ENCODE measurements around the gene ETS1.
A peak's percentile ranks its signal among the peaks of the same experiment; 100 is the strongest.

ETS1 gene

DNA sequence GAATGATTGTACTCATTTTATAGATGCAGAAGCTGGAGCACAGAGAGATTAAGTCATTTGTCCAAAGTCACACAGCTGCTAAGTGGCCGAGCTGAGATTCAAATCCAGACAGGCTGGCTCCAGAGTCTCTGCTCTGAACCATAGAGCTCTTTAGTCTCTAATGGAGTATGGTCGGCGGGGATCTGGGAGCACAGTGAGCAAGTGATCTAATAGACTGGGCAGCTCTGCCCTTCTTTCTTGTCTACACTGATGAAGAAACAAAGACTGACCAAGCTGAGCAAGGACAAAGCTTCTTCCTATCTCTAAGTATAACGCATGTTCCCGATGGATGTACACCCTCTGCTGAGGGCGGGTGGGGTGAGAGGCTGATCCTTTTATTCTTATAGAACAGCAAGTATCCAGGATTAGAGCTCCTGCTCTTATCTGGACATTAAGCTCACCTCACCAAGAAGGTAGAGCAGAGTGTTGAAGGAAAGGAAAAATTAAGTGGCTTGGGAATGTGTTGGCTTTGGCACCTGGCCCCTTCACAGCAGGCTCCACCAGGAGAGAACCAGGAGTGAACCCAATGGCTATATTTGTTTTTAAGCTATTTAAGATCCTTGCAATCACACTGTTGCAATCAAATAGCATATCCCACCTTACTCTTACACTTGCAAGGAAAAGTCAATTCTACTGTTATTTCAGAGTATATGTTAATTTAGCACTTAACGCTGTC lies 68.7 kb downstream of the ETS1 start:
- ATAC-seq (no peak), DNase-seq (no peak)

DNA sequence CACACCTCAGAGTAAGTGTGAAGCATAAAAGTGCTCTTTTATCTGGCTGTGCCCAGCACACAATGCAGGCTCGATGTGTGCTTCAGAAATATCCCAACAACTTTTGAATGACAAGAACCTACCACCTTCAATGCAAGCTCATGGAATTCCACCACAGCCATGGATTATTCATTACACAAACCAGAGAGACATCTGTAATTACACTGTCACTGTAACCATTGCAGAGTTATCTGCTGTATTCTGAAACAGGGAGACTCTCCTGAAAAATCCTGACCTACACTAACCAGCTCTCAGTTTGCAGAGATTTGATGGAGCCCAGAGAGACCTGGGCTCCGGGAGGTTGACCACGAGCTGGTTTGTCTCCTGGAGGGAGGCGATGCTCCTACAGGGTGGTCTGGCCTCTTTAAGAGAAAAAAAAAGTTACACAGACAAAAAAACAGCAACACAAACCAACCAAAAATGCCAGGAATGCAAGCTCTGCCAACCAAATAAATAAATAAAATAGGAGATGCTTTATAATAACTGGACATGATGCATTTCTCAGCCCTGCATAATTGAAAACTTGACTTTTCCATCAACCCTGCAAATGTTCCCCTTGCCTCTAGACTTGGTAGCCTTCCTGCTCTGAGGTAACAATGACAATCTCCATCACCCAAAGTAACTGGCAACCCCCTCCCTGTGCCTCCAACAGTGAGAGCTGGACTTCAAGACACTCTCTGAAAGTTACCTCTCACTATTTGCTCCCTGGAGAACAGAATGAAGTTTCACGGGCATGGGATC lies 69.7 kb downstream of the ETS1 start:
- DNase-seq (no peak), ATAC-seq (no peak)

DNA sequence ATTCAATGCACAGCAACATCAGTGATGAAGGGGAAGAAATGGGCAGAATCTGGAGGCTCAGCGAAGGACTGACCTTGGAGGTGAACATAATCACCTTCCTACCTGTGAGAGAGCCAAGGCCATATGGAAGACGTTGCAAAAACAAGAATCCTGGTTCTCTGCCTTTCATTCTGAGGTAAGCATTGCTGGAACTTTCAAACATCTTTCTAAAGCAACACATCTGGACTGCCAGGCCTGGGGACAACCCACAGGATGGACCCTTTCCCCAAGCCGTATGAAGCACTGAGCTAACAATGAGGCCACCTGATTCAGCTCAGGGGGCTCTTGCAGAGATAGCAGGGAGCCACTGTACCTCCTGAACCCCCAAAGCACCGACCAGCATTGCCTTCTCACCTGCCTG lies 70.5 kb downstream of the ETS1 start:
- DNase-seq (no peak), ATAC-seq (no peak)

DNA sequence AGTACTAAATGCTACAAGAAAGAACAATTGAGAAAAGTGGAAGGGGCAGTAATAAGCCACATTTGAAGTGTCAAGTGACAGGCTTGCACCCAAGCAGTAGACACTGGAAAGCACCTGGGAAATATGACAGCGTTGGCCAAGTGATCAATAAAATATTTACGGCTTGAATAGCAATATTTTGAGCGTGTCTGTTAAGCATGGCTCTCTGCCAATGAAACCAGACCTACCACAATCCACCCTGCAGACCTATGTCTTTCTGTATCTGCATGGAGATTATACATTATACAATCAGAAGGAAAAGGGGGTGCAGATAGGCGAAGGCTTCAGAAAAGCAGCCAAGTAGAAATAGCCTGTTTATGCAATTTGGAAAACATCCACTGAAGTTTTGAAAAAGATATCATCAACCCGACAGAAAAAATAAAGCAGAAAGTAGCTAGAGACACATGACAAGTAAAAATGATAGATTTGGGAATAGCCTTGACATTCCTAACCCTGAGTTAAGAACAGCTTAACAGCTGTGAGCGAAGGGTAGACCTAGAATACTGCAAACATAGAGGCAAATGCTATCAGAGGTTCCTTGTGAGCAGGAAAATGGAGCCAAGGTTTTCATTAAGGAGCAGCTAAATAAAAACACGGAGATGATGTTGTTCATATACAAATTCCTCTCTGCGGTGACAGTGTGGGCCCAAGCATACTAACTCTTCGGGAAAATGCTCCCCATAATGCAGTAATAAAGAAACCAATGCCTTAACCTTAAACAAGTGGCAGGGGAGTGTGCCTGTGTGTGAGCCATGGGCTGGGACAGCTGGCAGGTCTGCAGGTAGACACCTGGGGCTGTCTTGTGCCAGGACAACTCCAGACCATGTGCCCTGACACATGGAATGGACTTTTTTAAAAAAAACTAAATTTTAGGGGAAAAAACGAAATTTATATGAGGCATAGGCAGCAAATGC lies 71.3 kb downstream of the ETS1 start:
- no peak for ATAC-seq
- DNase-seq: no peak

DNA sequence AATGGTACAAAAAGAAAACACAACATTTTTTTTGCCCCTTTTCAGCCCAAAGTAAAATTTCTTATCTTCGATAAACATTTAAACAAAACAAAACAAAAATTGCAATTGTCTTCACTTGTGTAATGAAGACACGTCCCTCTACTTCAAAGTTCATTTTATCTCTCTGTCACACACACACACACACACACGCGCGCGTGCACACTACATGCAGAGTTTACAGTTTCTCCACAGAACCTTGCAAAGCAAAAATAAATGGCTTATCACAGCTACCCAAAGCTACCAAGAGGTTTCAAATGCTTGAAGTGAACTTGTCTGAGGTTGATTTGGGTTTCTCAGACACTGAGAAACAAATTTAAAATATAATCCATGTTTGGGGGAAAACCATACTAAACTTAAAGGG lies 72.3 kb downstream of the ETS1 start:
- DNase-seq (no peak), ATAC-seq (no peak)

DNA sequence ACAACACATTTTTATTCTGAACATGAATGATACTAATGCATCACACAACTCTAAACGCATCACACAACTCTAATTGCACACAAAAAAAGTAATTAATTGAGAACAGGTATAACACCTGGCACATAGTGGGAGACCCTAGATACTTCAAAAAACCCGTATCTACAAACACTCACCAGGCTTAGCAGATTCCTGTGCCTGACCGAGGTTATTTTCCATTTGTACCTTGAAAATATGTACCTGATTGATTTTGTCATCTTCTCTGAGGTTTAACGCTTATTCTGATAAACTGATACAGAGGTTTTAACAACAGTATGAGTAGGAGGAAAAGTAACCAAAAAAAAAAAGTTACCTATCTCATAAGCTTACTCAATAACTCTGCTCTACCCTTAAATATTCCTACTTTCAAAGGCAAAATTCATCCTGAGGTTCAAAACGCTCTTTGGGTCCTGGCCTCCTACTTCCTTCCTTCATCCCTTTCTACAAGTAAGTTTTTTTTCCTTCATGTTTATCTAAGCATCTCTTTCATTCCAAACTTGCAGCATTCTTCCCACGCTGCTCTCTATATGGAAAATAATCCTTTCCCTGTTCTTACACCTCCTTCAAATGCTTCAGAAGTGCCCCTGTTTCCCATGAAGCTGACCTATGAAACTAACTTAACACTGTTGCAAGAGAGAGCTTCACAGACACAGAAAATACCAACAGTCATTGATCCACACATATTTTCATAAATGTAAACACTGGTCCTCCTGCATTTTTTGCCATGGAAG lies 73.3 kb downstream of the ETS1 start:
- no peak for DNase-seq
- ATAC-seq: no peak

DNA sequence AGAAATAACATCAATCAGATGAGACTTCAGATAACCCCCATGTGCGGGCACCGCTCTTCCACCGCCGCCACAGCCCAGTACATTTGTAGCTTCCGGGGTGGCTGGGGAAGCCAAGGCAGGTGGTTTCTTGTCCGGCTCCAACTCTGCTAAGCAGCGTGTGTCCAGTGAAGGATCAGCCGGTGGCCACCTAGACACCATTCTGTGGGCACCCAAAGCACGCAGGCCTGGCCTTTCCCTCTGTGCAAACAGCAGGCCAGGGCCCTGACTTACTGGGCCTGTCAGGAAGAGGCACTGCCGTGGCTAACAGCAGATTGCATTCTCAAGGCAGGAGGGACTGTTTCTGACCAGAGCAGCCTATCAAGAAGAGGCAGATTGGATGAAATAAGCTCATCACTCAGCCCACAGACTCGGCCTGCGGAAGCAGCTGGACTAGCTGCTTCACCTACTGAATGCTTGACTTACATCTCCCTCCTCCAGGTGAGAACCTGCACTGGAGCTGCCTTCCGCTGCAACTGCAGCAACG lies 74.8 kb downstream of the ETS1 start:
- peak; percentile 56 for DNase-seq
- ATAC-seq: peak; percentile 68

DNA sequence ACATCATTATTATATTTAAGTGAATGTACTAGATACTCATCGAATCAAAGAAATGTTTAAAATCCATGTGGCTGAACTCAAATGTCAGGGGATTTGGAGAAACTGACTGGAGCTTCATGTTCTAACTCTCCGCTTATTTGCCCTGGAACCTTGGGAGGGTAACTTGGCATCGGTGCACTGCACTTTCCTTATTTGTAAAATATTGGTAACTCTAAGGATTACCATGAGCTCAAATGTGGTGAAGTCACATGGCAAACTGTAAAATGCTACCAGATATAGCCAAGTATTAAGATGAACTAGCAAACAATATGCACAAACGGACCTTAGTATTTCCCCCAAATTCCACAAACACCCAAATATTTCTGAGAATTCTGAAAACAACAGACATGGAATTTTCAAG lies 75.6 kb downstream of the ETS1 start:
- ATAC-seq (no peak), DNase-seq (no peak)

DNA sequence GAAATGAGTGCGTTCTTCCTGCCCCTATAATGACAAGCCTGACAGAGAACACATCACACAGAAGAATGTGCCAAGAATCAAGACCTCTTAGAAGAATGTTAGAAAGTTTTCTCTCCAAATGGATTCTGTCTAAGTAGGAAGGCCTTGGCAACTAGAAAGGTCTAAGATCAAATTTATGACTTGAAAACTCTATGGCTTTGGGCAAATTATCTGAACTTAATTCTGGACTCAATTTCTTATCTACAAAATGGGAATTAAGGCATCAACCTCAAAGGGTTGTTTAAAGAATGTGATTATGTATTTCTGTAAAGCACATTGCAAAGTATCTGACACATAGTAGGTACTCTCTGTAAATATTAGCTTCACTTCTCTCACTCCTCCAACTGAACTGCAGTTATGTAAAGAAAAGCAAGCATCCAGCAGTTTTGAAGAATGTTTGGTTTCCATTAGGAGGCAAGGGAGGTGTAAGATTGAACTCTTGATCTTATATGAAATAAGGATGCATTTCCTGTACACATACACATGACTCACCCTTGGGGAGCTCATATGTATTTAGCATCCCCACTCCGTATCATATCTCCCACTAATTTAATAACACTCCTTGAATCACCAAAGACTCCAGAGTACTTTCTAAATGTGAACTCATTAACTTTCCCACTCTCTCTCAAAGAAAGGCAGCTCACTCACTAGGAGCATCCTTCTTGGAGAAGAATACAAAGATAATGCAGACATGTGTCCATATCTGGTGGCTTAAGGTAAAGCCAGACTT lies 77.6 kb downstream of the ETS1 start:
- DNase-seq: no peak

DNA sequence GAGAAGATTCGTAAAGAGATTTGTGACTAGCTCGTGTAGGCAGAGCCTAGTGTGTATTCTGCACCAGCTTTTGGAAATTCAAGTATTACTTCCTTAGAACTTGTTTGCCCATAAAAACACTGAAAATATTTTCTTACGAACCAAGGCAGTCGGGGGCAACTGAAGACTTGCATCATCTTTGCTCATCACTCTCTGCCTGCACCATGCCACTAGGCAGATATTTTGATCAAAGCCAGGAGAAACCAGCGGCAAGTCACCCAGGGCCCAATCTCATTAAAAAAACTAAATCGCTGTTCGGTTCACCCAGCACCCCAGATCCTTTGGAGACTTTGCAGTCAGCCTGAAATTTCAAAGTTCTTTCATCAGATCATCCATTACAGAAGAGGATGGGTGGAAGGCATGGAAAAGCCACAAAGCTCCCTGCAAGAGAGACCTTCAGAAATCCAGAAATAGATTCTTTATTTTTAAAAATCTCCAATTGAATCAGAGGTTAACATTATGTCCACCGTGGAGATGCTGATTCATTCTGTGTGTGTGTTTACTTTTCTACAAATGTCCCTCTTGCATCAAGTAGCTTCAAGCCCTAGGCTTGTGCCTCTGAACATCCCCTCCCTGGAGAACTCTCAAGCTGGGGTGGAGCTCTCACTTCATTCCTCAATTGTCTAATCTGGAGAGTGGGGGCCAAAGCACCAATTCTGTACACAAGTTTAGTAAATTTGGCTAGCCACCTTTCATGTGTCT lies 78.4 kb downstream of the ETS1 start:
- ATAC-seq (no peak), DNase-seq (no peak)

More for the DNA sequence above, 77.6 kb downstream of the ETS1 start:
- peak; percentile 17 for ATAC-seq

DNA sequence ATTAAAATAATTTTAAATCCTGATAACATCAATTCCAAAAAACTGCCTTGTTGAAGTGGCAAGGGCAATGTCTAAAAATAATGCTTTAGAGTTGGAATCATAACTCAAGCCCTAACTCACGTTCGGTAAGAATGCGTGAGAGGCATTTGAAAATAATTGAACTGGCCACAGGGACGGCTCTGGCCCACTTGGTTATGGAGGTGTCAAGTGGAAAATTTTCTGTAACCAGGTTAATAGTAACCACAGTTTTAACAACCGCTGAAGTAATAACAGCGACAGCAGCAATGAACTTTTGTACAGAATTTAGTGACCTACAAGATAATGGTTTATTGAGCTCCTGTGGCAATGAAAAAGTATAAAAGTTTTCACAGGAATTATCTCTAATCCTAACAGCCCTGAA lies 79.4 kb downstream of the ETS1 start:
- no peak for DNase-seq
- no peak for ATAC-seq

DNA sequence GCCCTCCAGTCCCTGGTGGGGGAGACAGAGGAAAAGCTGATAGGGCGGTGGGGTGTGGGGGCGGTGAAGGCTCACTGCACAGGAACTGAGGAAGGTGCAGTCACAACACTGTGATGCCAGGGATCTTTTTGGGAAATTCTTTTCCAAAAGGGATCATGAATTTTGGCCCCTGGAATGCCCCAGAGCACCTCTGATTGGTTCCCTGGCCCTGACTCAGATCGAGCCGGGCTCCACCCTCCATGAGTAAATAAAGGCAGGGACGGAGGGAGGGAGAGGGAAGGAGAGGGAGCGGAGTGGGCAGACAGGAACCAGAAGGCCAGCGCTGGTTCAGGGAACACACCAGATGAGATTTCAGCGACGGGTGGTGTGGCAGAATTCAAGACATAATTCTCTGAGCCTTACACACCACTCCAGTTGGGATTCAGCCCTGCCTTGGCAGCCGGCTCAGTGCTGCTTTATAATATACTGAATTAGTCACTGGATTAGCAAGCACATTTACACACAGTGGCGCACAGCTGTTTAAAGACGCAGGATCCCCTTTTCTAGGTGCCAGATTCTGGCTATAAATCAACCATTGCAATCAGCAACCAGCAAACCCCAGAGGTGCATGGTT lies 80.3 kb downstream of the ETS1 start:
- peak; percentile 61 for DNase-seq

DNA sequence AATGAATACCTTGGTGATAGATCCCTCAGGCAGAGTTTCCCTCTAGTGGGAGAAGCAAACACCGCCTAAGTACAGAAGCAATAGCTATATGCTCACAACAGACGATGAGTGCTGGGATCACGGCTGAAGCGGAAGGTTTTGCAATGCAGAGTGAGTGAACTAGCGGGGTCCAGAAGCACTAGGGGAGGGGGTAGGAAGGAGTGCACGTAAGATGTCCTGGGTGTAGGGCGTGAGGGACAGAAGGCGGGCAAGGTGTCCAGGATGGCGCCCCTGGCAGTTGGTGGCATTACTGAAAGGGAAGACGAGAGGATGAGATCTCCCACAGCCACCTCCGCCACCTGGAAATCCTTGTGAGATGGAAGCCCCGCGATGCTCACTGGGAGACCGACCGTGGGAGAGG lies 81.0 kb downstream of the ETS1 start:
- ATAC-seq (no peak), DNase-seq (peak; percentile 41)

More for the DNA sequence above, 80.3 kb downstream of the ETS1 start:
- ATAC-seq: peak; percentile 52

DNA sequence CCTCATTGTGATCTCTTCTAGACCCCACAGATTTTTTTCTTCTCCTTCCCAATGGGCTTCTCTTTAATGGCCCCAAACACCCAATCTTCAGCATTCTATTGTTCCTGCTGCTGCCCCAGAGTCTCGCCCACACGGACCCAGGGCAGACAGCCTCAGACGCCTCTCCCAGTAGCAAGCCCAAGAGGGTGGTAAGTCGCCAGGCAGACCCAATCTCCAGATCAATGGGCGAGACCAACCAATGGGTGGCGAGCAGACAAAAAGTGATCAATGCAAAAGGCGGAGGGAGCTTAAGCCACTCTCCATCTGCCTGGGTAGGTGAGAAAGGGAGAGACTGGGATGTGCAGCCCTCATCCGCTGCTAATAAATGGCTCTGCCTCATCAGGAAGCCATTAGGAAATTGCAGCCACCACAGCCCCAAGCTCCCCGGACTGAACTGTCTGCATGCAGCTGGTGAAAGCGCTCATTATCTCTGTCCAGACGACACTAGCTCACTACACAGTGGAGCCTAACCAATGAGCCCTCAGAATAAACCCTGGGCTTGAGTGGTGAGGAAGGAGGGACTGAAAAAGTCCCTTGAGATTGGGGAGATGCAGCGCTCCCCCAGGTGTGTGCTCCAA lies 81.8 kb downstream of the ETS1 start:
- peak; percentile 4 for ATAC-seq
- peak; percentile 42 for DNase-seq

DNA sequence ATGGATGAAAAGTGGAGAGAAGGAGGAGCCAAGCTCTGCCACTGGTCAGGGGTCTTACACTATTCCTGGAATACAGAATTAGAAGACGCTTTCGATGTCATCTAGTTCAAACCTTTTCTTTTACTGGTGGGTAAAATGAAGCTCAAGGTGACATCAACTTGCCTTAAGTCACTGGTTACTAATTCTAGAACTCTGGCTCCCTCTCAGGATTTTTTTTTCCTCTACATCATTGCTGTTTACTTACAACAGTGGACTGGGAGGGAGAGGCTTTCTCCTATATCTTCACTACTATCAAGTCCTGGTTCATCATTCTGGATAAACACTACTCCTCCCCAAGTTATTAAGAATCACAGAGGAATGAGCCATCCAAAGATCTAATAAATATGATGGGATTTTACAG lies 82.9 kb downstream of the ETS1 start:
- DNase-seq (no peak), ATAC-seq (no peak)

DNA sequence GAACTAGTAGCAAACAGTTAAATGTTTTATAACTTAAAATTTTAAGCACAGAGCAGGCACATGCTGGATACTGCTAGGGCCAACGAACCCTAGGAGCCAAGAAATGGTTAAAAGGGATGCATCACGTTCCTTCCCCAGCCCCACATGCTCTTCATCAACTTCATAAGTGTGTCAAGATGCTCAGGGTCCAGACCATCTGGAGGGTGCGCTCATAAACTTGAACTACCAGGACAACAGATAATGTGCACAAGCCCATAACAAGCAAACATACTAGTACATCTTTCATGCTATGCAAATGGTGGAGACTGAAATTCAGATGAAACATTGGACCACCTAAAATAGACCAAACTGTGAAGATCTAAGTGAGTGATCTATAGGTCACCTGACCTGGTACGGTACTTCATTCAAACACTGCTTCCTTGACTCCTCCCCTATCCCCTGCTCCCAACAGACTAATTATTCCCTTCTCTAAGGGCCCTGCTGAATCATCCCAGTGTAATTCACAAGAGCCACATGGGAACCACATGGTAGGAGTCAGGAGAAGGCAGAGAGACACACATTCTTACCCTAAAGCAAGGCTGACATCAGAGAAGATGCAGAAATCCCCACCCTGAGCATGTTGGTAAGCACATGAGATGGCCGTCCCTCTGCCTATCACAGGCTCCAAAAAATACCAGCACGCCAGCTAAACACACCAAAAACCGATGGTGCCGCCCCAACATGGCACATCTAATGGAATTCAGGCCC lies 83.9 kb downstream of the ETS1 start:
- DNase-seq (peak; percentile 48), ATAC-seq (peak; percentile 45)

DNA sequence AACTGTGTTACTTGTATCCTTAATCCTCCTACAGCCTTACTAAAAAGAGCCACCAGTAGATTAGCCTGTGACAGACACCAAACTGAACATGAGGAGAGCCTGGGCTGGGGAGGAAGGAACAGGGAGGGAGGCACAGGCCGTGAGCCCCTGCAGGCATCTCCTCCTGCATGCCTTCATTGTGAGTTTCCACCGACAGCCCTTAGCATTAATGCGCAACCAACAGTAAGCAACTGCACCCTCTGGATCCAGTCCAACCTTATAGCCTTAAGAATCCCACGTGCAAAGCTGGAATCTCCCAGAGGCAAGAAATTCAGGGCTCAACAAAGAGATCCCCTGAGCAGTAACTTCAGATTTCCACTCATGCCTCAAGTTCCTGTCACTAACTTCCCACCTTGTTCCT lies 84.6 kb downstream of the ETS1 start:
- ATAC-seq (no peak), DNase-seq (no peak)

All from stimulated activated naive CD8-positive, alpha-beta T cell treated with anti-CD3 and anti-CD28 coated beads, Interleukin-15, Interleukin-2, amounts not matched to agents 100 U/mL and 50 U/mL, for 24 hours (primary cell).